SH-SY5Y (cell line): Measurements from ENCODE around the gene PLEK2.

Experiments
- GATA2 ChIP-seq: IDR thresholded peaks from 2 replicates; pipeline ENCODE4 v1.6.1; 2011; ENCODE audit warnings: mild to moderate bottlenecking, low read depth, low read length
- GATA3 ChIP-seq: IDR thresholded peaks from 2 replicates; pipeline ENCODE4 v1.6.1; 2011; ENCODE audit warnings: low read depth, mild to moderate bottlenecking, low read length, moderate library complexity

DNA sequence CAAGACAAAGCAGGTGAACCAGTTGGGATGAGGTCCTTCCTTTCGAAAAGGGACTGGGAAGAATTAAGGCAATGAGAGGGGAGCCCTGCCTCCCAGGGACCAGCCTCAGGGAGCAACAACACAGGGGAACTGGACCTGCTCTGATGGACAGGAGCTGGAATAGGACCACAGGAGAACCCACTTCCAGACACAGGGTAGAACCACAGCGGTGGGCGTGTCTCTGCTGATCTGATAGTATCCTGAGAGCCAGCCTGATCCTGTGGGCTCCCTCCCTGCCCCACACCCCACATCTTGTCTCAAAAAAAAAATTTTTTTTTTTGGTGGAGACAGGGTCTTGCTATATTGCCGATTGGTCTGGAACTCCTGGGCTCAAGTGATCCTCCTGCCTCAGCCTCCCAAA, 13.6 kb upstream of the PLEK2 start:
- no peak for TF ChIP-seq GATA3
- TF ChIP-seq GATA2: no peak
